ENCODE results near the gene MYLK. TPM values are rescaled to one million over a fixed set of nuclear protein-coding genes. Genes with fewer than 3 reads are reported as not detected.

MYLK gene
- polyA plus RNA-seq, 1 donor: 296 TPM

DNA sequence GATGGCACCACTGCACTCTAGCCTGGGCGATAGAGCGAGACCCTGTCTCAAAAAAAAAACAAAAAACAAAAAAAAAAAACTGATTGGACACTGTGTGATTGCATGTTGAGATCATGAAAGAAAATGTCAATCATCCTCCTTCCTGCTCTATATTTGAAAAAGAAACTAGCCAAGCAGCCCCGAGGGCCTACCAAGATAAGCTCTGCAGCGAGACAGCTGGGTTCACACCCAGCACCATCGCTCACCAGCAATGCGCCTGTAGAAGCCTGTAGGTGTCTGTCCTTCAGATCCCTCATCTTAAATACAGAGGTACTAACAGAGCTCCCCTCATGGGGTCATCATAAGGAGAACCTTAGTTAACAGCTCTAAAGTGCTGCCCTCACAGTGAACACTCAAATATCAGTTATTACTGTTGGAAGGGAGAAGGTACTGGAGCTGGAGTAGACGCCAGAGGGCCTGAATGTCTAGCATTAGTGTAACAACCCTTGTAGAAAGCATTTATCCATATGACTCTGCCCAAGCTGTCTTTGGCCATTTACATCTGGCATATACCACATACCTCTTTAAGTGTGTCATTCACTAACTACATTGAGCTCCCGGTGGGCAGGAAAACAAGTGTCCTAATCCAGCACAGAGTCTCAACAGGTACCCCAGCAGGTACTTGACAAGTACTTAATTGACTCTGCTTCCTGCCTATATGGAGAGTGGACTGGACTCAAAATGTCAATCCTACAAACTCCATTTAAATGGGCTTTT lies 22.9 kb downstream of the MYLK start:
- no peaks in the 10 kb centered on the region for H3K36me3 ChIP-seq (ENCODE audit: control insufficient read depth, insufficient read depth, low read length)
- WGBS (ENCODE audit: insufficient coverage, low lambda C conversion rate): no CpG with 5 or more reads among the region's 8 CpGs
- H3K9me3 ChIP-seq (ENCODE audit: control insufficient read depth, low read depth, low read length): no peaks in the 10 kb centered on the region
- DNase-seq: no peak
- H3K27ac ChIP-seq (ENCODE audit: low read length): no peak overlapping the region
- H3K27me3 ChIP-seq (ENCODE audit: control insufficient read depth, insufficient read depth, low read length): no peaks in the 10 kb centered on the region
- H3K4me1 ChIP-seq (ENCODE audit: control insufficient read depth, insufficient read depth, low read length): no peaks in the 10 kb centered on the region
- H3K4me3 ChIP-seq (ENCODE audit: low read length): no peak overlapping the region

- H3K4me3 ChIP-seq (ENCODE audit: low read length): no peak overlapping the region
- H3K36me3 ChIP-seq (ENCODE audit: control insufficient read depth, insufficient read depth, low read length): no peaks in the 10 kb centered on the region
- no peaks in the 10 kb centered on the region for H3K4me1 ChIP-seq (ENCODE audit: control insufficient read depth, insufficient read depth, low read length)
- no peak overlapping the region for H3K27ac ChIP-seq (ENCODE audit: low read length)
- DNase-seq: no peak
- no CpG with 5 or more reads among the region's 1 CpG for WGBS (ENCODE audit: insufficient coverage, low lambda C conversion rate)
- H3K9me3 ChIP-seq (ENCODE audit: control insufficient read depth, low read depth, low read length): no peaks in the 10 kb centered on the region
- H3K27me3 ChIP-seq (ENCODE audit: control insufficient read depth, insufficient read depth, low read length): no peaks in the 10 kb centered on the region
Observed at GRCh38 chr3:123859177-123859576, 25.0 kb downstream of the MYLK start.

DNA sequence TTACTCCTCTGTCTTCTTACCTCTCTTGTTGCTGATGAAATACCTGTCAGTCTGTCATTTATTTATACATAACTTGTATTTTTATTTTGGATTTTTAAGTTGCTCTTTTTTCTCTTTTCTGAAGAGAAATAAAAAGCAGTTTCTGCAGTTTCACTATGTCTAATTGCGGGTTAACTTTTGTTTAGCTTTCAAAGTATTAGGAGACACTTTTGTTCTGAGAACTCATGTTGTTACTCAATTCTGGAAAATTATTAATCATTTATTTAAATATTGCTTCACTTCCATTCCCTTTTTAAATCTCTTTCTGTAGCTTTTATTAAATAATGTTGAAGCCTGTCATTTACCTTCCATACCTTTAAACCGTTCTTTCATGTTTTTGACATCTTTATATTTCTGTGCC lies 29.2 kb downstream of the MYLK start:
- Histone ChIP-seq H3K36me3 (ENCODE audit: control insufficient read depth, insufficient read depth, low read length) (no peaks in the 10 kb centered on the region), H3K27ac (ENCODE audit: low read length) (no peak overlapping the region), H3K27me3 (ENCODE audit: control insufficient read depth, insufficient read depth, low read length) (no peaks in the 10 kb centered on the region), H3K4me3 (ENCODE audit: low read length) (no peak overlapping the region), H3K9me3 (ENCODE audit: control insufficient read depth, low read depth, low read length) (no peaks in the 10 kb centered on the region), H3K4me1 (ENCODE audit: control insufficient read depth, insufficient read depth, low read length) (no peaks in the 10 kb centered on the region)
- no peak for DNase-seq
- WGBS (ENCODE audit: insufficient coverage, low lambda C conversion rate): 100% methylated on average over 2 of the region's 2 CpGs

DNA sequence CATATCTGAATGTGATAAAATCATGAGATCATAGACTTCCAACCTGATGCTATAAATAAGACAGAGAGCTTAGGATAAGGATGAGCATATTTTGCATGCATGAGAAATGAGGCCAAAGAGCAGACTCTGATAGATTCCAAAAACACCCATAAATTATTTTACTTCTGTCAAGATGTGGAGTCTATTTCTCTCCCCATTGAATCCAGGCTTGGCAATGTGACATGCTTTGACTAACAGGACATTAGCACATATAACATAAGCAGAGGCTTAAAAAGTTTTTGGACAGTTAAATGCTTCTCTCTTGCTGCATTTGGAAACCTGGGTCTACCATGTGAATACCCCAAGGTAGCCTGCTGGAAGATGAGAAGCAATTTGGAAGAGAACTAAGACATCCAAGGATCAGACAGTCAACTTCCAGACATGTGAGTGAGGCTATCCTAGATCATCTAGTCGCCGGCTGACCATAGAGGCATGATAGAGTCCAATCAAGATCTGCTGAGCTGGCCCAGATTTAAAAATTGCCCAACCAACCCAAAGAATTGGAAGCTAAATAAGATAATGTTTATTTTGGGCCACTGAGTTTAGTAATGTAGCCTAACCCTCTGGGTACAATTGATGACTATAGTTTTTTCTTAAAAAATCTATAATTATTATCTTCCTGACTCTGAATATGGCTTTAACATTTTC lies 30.3 kb downstream of the MYLK start:
- Histone ChIP-seq H3K4me3 (ENCODE audit: low read length) (no peak overlapping the region), H3K4me1 (ENCODE audit: control insufficient read depth, insufficient read depth, low read length) (no peaks in the 10 kb centered on the region), H3K27ac (ENCODE audit: low read length) (no peak overlapping the region), H3K27me3 (ENCODE audit: control insufficient read depth, insufficient read depth, low read length) (no peaks in the 10 kb centered on the region), H3K36me3 (ENCODE audit: control insufficient read depth, insufficient read depth, low read length) (no peaks in the 10 kb centered on the region), H3K9me3 (ENCODE audit: control insufficient read depth, low read depth, low read length) (peaks cover 4% of the 10 kb centered on the region)
- no peak for DNase-seq
- WGBS (ENCODE audit: insufficient coverage, low lambda C conversion rate): no CpG with 5 or more reads among the region's 2 CpGs

- H3K9me3 ChIP-seq (ENCODE audit: control insufficient read depth, low read depth, low read length): peaks cover 14% of the 10 kb centered on the region
- H3K4me3 ChIP-seq (ENCODE audit: low read length): no peak overlapping the region
- no peaks in the 10 kb centered on the region for H3K36me3 ChIP-seq (ENCODE audit: control insufficient read depth, insufficient read depth, low read length)
- no peaks in the 10 kb centered on the region for H3K27me3 ChIP-seq (ENCODE audit: control insufficient read depth, insufficient read depth, low read length)
- WGBS (ENCODE audit: insufficient coverage, low lambda C conversion rate): no CpG with 5 or more reads among the region's 1 CpG
- no peak for DNase-seq
- no peaks in the 10 kb centered on the region for H3K4me1 ChIP-seq (ENCODE audit: control insufficient read depth, insufficient read depth, low read length)
- H3K27ac ChIP-seq (ENCODE audit: low read length): no peak overlapping the region
Observed at GRCh38 chr3:123847209-123847608, 36.9 kb downstream of the MYLK start.

- Histone ChIP-seq H3K4me1 (ENCODE audit: control insufficient read depth, insufficient read depth, low read length) (no peaks in the 10 kb centered on the region), H3K27ac (ENCODE audit: low read length) (no peak overlapping the region), H3K9me3 (ENCODE audit: control insufficient read depth, low read depth, low read length) (peaks cover 18% of the 10 kb centered on the region), H3K4me3 (ENCODE audit: low read length) (no peak overlapping the region), H3K27me3 (ENCODE audit: control insufficient read depth, insufficient read depth, low read length) (no peaks in the 10 kb centered on the region), H3K36me3 (ENCODE audit: control insufficient read depth, insufficient read depth, low read length) (no peaks in the 10 kb centered on the region)
- no peak for DNase-seq
Observed at GRCh38 chr3:123843668-123844067, 40.5 kb downstream of the MYLK start.

- no peaks in the 10 kb centered on the region for H3K27me3 ChIP-seq (ENCODE audit: control insufficient read depth, insufficient read depth, low read length)
- no peaks in the 10 kb centered on the region for H3K36me3 ChIP-seq (ENCODE audit: control insufficient read depth, insufficient read depth, low read length)
- no CpG with 5 or more reads among the region's 4 CpGs for WGBS (ENCODE audit: insufficient coverage, low lambda C conversion rate)
- no peak overlapping the region for H3K27ac ChIP-seq (ENCODE audit: low read length)
- no peak overlapping the region for H3K4me3 ChIP-seq (ENCODE audit: low read length)
- H3K4me1 ChIP-seq (ENCODE audit: control insufficient read depth, insufficient read depth, low read length): no peaks in the 10 kb centered on the region
- no peak for DNase-seq
- peaks cover 18% of the 10 kb centered on the region for H3K9me3 ChIP-seq (ENCODE audit: control insufficient read depth, low read depth, low read length)
Observed at GRCh38 chr3:123842711-123843110, 41.4 kb downstream of the MYLK start.

- Histone ChIP-seq H3K27ac (ENCODE audit: low read length) (no peak overlapping the region), H3K27me3 (ENCODE audit: control insufficient read depth, insufficient read depth, low read length) (no peaks in the 10 kb centered on the region), H3K4me1 (ENCODE audit: control insufficient read depth, insufficient read depth, low read length) (no peaks in the 10 kb centered on the region), H3K36me3 (ENCODE audit: control insufficient read depth, insufficient read depth, low read length) (no peaks in the 10 kb centered on the region), H3K9me3 (ENCODE audit: control insufficient read depth, low read depth, low read length) (peaks cover 8% of the 10 kb centered on the region), H3K4me3 (ENCODE audit: low read length) (no peak overlapping the region)
- DNase-seq: no peak
- WGBS (ENCODE audit: insufficient coverage, low lambda C conversion rate): 100% methylated on average over 1 of the region's 1 CpG
Observed at GRCh38 chr3:123841476-123842238, 42.5 kb downstream of the MYLK start.

DNA sequence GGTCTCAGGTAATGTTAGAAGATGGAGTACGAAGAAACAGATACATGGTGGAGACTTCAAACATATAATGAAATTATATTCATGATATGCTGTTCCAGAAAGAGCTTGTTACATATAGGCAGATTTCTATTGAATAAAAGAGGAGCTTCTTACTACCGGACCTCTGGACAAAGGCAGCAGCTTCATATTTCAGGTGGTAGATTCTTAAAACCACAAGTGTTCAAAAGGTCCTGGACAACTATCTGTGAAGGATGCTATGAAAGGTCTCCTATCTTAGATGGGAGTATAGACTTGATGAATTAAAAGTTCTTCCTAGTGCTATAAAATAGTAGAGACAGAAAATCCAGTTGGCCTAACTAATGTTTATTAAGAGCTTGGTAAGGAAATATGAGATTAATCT lies 43.2 kb downstream of the MYLK start:
- Histone ChIP-seq H3K27ac (ENCODE audit: low read length) (no peak overlapping the region), H3K36me3 (ENCODE audit: control insufficient read depth, insufficient read depth, low read length) (no peaks in the 10 kb centered on the region), H3K4me1 (ENCODE audit: control insufficient read depth, insufficient read depth, low read length) (no peaks in the 10 kb centered on the region), H3K27me3 (ENCODE audit: control insufficient read depth, insufficient read depth, low read length) (no peaks in the 10 kb centered on the region), H3K9me3 (ENCODE audit: control insufficient read depth, low read depth, low read length) (peaks cover 8% of the 10 kb centered on the region), H3K4me3 (ENCODE audit: low read length) (no peak overlapping the region)
- WGBS (ENCODE audit: insufficient coverage, low lambda C conversion rate): 100% methylated on average over 1 of the region's 2 CpGs
- DNase-seq: no peak

- H3K27me3 ChIP-seq (ENCODE audit: control insufficient read depth, insufficient read depth, low read length): no peaks in the 10 kb centered on the region
- DNase-seq: no peak
- H3K9me3 ChIP-seq (ENCODE audit: control insufficient read depth, low read depth, low read length): peaks cover 8% of the 10 kb centered on the region
- no peak overlapping the region for H3K4me3 ChIP-seq (ENCODE audit: low read length)
- no peaks in the 10 kb centered on the region for H3K36me3 ChIP-seq (ENCODE audit: control insufficient read depth, insufficient read depth, low read length)
- H3K4me1 ChIP-seq (ENCODE audit: control insufficient read depth, insufficient read depth, low read length): no peaks in the 10 kb centered on the region
- H3K27ac ChIP-seq (ENCODE audit: low read length): no peak overlapping the region
Observed at GRCh38 chr3:123837858-123838257, 46.3 kb downstream of the MYLK start.
